CD4-positive, alpha-beta T cell treated with Interleukin-15 for 4 hours (primary cell): ENCODE data around the gene PYROXD2.

Source experiments
- DNase-seq: peaks from one replicate; pipeline ENCODE4 v3.0.0-alpha.2; 2020; ENCODE audit warnings: low spot score

PYROXD2 gene

DNA sequence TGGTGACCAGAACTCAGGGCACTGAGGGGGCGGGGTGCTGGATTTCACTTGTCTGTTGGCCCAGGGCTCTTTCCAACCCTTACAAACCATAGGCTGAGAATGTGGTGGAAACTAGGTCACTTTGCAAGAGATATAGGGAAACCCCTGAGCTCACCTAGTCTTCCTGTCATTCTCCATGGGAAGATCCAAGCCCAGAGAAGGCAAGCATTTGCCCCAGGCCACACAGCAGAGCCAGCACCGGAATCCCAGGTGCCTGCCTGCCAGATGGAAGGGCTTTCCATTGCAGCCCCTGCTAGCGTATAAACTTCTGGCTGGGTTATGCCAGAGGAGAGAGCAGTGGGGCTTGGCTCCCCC lies 427 bp downstream of the PYROXD2 start:
- DNase-seq: no peak

DNA sequence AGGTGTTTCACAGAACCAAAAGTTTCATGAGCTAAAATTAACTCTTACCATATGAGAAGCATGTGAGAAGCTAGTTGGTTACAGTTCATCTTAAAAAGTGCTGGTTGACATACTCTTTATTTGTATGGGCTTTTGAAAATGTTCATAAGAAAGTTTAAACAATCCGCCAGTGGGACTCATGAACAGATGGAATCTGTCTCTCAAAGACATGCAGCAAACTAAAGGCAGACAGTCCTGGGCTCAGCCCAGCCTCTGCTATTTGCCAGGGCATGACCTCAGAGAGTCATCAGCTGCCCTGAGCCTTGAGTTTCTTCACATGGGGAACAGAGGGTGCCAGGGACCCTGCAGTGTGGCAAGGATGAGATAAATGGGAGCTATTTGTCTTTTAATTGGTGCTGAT lies 3.2 kb downstream of the PYROXD2 start:
- DNase-seq: no peak

DNA sequence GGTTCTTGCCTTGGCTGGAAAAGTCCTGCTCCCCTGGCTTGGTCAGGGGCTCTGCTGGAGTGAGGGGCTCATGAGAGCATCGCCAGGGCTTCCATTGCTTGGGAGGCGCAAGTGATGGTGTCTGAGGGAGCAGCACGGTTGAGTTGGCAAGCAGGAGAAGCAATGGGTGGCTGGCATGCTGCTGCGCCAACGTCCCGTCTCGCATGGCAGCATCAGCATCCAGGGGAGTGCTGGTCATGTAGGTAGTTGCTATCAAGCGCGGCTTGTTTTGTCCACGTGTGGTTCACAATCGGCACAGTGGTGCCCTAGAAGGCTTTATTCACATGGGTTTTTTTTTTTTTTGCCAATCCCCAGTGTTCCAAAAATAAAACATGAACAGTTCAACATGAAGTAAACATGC lies 3.8 kb downstream of the PYROXD2 start:
- DNase-seq: no peak

DNA sequence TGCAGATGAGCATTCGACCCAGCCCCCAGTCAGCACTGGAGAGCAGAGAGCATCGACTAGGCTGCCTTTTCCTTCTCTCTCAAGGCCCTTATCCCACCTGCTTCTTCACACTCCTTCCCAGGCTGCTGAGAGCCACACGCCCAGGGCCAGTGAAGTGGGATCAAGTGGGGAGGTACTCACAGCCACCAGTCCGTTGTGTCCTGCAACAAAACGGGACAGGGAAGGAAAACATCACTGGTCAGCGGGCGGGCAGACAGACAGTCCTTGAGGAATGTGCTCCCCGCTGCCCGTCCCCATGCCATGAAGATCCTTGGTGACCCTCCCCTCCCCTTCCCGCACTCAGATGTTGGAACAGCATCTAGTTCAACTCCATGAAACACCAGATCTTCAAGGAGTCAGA lies 4.2 kb downstream of the PYROXD2 start:
- DNase-seq: no peak

DNA sequence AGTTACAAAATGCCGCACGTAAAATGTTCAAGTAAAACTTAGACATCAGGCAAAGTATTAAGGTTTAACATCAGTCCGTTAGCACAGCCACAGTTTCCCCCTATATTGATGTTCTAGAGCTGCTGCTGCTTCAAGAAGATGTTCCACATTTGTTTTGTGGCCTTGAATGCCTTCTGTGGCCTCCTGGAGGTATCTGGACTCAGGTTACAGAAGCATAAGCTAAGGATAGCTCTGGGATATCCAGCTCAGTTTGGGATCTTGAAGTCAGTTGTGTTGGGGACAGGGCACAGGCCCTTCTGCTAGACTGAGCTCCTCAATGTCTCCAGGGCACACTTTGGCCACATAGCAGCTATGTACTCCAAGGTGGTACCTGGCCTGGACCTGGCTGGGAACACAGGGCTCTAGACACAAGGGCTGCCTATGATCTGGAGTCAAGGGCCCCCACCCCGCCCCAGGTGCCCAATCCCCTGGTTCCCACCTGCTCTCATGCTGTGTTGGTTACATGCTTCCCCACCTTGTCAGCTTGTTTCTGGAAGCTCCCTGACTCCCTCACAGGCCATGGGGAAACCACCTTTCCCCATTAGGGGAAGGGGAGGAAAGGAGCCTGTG lies 4.7 kb downstream of the PYROXD2 start:
- DNase-seq: no peak

DNA sequence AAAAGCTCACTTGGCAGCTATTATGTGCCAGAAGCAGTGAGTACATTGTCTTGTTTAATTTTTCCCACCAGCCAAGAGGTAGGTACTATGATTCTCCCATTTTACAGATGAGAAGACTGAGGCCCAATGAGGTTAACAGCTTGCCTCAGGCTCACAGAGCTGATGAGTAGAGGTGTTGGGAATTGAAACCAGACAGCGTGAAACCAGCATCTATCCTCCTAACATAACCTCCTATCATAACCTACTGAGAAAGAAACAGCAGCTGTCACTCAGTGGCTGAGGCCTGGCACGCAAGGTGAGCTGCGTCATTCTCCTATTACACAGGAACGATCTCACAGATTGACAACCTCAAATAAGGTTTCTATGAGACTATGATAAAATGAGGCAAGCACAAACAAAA lies 6.2 kb downstream of the PYROXD2 start:
- DNase-seq: no peak

DNA sequence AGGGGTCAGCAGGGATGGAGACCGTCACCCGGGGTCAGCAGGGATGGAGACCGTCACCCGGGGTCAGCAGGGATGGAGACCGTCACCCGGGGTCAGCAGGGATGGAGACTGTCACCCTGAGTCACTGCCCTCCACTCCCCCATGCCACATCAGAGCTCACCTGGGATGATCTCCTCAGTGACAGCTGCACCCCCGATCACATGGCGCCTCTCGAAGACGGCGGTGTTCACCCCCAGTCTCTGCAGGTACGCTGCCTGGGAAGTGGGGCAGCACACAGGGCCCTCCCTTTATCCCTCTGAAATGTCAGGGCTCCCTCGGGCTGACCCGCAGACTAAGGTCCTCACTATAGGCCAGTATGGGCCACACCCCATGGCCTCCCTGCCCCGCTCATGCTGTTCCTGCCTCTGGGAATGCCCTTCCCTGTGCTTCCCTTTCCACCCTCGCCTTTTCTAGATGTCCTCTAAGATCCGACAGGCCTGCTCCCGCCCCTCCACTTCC lies 7.2 kb downstream of the PYROXD2 start:
- DNase-seq: no peak

DNA sequence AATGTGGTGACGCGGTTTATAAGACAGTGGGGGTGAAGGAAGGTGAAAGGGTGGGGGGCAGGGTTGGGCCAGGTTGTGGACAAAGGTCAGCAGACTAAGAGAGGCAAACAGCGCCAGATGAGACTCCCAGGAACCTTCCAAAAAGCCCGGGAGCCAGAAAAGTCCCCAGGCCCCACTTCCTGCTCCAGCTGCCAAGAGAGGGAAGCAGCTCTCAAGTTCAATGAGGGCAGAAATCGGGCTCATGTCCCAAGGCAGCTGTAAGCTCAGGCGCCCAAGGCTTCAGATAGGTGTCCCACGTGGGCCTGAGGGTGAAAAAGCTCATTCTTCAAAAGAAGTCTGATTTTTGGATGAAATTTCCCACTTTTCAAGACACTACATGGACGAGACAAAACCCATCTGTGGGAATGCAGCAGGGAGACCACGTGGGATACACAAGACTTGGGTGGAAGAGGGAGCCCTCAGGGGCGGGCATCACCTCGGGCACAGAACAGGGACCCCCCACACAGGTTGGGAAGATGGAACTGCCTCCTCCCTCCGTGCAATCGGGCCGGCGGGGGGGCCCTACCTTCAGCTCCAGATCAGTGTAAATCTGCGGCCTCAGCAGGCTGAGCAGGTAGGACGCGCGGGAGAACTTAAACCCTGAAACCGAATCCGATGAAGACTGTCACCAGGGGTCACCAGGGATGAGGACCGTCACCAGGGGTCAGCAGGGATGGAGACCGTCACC lies 7.8 kb downstream of the PYROXD2 start:
- DNase-seq: no peak

DNA sequence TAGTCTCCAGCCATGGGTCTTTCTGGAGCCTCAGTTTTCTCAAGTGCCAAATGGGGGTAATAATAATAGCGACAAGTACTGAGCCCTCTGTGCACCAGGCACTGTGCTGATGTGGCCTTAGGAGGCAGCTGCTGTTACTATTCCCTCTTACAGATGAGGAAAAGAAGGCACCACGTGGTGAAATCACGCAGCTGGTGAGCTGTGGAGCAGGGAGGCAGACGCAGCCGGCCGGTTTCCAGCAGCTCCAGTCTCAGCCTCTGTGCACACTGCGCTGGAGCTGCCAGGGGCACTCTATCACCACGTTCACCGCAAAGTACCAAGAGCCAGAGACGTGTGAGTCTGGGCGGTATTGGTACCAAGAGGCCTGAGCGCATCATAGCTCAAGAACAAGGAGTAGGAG lies 9.6 kb downstream of the PYROXD2 start:
- no peak for DNase-seq

DNA sequence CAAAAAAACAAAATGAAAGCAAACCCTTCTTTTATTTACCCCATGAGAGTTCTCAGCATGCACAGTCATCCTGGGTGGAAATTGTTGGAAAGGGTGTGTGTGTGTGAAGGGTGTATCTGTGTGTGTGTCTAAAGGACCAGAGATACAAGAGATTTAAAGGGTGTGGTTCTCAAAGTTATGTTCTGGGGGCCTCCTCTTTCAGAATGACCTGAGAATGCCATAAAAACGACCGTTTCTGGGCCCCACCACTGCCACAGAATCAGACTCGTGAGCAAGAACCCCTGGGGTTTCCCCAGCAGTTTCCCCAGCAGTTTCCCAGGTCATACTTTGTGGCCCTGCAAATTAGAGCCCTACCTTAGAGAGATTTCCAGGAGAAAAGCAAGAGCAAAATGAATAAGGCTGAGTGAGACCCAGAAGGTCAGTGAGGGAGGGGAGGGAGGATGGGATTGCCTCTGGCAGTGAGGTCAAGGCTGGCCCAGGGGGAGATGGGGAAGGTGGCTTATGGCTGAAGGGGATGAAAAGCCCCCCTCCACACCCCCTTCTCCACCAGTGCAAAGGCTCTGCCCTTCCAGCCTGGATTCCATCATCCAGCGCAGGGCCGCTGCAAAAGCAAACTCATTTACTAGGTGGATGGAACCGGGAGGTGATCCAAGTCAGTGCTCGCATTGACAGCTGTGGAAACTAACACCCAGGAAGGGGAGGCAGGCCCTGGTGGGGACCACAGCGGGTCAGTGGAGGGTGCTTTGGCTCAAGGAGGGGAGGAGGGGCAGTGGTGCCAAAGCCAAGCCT lies 10.2 kb downstream of the PYROXD2 start:
- DNase-seq: no peak

DNA sequence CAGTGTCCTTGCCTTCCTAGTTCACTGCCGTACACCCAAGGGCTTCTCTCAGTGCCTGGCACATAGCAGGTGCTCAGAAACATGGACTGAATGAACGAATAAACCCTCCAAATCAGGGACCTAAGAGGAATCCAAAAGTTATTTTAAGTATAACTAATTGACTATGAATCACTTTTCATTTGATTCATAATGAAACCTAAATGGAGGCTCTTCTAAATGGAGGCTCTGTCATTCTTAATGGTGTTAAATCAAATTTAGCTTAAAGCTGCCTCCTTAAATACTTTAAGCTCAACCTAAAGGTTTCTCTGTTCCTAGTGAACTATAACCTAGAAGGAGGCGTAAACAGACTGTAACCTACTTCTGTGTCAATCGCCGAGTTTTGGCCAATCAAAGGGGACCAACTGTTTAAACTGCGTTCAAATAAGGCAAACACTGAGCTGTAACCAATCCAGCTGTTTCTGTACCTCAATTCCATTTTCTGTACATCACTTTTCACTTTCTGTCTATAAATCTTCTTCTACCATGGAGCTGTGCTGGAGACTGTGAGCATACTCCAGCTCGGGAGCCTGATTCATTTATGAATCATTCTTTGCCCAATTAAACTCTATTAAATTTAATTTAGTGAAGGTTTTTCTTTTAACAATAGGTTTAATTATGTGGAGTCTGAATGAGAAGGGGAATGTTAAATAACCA lies 11.0 kb downstream of the PYROXD2 start:
- DNase-seq: no peak

DNA sequence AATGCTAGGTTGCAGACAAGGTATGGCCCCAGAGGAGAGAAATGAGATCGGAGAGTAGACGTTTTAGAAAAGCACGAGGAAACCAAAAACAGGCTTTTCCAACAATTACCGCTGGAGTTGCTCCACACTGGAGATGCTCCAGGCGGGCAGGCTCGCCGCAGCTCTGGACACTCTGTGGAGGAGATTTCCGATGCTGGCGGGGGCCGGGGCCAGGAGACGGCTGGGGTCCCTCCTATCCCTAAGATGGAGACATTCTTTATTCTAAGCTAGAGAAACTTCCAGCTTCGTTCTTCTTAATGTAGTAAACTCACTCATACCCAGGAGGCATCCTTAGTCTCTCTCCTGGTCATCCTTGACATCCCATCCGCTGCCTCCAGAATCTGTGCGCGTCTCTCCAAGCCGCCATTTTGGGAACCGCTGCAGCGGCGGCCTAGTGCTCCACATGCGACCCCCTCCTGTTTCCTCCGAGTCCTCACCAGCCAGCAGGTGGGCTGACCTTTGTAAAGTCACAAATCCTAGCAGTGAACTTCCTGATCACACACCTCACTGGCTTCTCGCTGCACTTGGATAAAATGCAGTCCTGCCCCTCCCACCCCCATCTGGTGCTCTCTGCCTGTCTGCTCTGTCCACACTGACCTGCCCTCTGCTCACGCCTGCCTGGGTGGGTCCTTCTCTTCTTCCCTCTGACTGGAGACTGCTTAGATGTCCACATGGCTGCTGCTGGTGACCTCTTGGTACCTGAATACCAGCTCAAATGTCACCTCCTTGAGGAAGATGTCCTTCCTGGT lies 11.9 kb downstream of the PYROXD2 start:
- DNase-seq: no peak

DNA sequence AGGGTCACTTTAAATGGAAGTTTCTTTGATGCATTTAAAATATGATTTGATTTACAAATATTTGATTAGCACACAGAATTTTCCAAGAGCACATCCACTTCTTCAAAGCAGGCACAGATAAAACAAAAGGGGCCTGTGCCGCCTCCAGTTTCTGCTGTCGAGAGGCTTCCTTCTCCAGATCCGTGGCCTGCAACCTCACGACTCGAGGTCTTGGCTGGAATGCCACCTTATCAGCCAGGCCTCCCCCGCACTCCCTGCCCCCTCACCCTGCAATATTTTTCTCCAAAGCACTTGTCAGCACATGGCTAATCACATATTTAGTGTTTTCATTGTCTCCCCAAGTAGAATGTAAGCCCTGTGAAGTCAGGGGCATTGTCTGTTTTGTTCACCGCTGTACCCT lies 12.5 kb downstream of the PYROXD2 start:
- DNase-seq: no peak

DNA sequence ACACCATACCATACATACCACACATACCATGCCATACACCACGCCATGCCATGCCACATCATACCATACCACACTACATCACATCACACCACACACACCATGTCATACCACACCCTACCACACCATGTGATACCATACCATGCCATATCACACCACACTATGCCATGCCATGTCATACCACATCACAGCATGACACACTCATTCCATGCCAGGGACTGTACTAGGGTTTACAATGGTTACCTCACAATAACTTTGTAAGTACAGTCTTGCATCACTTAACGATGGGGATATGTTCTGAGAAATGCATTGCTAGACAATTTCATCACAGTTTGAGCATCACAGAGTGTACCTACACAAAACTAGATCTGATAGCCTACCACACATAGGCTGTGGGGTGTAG lies 14.5 kb downstream of the PYROXD2 start:
- no peak for DNase-seq

DNA sequence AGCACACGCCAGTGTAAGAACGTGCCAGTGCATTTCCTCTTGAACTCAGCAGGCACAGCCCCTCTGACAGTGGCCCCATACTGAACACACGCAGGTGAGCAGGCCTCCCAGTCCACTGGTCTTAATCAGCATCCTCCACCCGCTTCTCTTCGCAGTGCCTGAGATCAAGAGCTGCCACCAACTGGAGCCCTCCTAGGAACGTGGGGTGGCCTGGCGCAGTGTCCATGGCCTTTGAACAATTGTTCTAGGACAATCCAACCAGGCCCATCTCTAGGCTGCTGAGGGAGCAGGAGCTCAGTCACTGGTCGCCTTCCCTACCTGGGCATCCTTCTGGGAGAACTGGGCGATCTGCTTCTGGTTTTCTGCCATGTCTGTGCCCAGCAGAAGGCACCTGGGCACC lies 15.2 kb downstream of the PYROXD2 start:
- DNase-seq: no peak

DNA sequence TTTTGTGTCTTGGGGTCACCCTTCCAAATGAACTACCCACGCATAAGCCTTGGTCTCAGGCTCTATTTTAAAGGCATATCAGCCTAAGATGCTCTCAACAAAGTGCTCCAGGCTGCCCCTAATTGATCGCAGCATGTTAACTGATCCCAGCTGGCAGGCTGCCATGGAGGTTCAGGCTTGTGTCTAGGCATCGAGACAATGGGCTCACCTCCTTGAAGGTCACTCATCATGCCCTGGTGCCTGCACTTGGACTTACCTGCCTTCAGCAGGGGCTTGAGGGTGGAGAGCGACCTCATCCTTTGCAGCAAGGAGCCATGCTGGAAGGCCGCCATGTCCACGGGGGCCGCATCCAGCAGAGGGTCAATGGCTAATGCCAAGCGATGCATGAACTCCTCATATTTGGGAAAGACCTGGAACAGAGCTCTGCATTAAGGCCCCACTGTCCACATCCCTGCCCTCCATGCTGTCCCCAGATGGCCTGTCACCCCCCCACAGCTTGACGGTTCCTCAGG lies 17.8 kb downstream of the PYROXD2 start:
- DNase-seq: no peak

DNA sequence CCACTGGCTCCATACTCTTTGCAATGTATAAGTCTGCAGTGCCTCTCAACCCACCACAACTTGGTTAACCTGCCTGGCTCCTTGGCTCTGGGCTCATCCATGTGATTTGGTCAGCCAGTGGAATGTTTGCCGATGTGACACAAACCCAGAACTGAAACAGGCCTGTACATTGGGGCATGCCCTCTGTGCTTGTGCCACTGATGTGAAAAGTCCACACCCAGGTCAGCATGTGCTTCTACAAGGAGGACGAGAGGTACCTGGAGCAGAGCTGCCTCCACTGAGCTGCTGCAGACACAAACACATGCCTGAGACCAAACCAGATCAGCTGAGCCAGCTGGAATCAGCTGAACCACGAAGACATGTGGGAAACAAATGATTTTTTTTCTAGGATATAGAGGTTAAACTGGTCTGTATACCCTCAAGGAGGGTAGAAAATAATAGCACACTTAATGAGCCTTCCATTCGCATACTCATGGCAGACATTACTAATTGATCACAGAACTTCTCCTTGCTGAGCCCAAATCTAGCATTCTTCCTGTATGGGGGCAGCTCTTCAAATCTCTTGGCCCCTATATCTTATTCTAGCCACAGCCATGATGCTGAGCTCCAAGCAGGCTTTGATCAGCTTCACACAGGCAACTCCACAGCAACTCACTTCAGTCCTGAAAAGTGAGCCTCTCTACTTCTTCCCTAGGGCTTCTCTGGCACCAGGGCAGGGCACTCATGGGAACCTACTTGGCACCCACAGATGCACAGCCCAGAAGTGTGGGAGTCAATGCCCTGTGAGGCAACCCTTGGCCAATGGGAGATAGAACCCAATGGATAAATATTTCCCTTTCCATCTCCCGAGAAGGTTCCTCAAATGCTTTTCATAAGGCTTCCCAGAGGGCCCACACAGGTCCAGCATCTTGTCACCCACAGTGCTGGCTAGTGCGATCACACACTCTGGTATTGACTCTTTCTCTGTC lies 18.6 kb downstream of the PYROXD2 start:
- DNase-seq: no peak

DNA sequence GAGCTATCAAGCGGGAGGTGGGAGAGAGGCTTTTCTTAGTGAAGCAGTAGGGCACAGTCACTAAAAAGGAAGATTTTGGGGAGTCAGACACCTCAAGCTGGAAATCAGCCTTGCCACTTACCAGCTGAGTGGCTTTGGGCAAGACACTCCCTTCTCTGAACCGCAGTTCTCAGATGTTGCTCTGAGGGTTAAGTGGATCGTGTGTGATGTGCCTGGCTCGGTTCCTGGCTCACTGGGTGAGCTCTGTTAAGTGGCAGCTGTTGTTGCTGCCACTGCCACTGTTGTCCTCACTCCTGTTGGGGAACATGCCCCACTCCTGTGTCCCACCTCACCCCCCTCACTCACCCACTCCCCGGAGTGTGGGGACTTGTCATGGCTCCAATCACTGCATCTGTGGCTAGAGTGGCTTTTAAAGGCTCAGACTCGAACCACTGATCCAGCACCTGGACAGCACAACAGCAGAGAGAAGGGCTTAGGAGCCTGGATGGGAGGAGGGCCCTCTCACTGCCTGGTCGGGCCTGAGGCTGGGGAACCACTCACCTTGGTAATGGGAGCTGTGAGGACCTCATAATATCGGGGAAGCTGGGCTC lies 20.0 kb downstream of the PYROXD2 start:
- no peak for DNase-seq

DNA sequence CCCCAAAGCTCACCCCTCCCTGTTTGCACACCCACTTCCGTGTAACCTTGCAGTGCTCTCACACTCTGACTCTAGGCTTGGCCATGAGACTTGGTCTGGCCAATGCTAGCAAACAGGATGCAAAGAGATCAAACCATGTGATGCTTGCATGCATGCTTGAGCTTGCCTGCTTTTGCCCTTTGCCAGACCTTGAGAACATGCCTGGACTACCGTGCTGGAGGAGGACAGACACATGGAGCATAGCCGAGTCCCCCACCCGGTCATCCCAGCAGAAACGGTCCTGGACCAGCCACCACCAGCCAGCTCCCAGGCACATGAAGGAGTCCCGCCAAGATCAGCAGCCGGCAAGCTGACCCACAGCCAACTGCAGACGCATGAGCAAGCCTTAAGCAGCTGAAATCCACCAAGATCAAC lies 23.4 kb downstream of the PYROXD2 start:
- peak; percentile 7 for DNase-seq

DNA sequence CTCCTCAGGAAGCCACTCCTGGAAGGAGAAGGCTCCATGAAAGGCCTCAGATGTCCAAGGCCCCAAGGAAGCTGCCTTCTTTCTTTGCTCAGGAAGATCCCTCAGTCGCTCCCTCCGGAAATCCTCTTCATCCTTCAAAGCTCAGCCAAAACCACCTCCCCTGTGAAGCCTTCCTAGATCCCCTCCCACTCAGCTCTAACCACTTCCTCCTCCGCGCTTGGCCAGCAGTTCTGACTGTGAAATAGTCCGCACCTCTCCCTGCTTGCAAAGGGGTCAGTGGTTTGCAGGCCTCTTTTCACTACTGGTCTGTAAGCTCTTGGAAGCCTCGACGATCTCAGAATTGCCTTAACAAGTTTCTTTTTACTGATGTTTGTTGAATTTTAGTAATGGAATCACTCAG lies 23.9 kb downstream of the PYROXD2 start:
- DNase-seq: peak; percentile 7
